AG09319 (cell line): ENCODE results near the gene CCSAP.
"Not testable (repeated sequence)": the region's sequence is repeated elsewhere in the genome, so short reads cannot be mapped to it uniquely, and the experiment has no call there.

Experiments
- DNase-seq: peaks from one replicate; pipeline ENCODE4 v3.0.0-alpha.2; 2010; ENCODE audit warnings: low read depth; ENCODE audit errors: extremely low read depth
- CTCF ChIP-seq: IDR thresholded peaks from 2 replicates; pipeline ENCODE4 v1.5.1; 2011; ENCODE audit warnings: low read depth, mild to moderate bottlenecking, inconsistent platforms, low read length, moderate library complexity

Gene CCSAP

DNA sequence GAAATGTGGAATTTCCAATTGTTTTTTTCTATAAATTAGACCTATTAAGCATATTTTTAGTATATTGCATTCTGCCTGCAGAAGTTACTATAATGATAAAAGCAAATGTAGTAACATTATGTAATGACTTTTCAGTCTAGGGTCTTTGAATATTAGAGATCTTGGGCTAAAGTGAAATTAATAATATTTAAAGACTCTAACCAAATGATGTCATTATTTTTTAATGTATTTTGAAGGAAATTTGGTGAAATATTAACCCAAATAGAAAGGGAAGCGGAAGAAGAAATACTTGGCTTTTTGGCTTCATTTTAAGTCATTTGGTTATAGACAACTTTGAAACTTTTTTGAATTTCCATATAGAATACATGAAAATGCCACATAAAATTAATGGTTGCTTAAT is 45.1 kb downstream of the CCSAP start:
- no peak for DNase-seq

DNA sequence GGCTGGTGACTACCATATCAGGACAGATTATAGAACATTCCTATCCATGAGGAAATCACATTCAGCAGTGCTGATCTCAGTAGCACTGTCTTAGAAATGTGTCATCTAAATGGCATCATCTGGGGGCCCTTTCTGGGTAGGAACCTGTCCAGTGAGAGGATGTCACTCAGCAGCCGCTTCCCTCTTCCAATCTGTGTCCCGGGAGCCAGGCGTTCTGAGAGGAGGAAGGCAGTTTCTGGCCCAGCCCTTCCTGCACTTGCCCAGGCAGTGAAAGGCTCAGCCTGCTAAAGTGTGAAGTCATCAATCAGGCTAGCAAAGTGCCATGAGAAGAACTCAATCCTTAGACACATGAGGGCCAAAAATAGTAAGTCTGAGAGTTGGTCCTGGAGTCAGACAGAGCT is 46.3 kb downstream of the CCSAP start:
- no peak for DNase-seq
- no peak for TF ChIP-seq CTCF

More for the DNA sequence above, 45.1 kb downstream of the CCSAP start:
- no peak for TF ChIP-seq CTCF

DNA sequence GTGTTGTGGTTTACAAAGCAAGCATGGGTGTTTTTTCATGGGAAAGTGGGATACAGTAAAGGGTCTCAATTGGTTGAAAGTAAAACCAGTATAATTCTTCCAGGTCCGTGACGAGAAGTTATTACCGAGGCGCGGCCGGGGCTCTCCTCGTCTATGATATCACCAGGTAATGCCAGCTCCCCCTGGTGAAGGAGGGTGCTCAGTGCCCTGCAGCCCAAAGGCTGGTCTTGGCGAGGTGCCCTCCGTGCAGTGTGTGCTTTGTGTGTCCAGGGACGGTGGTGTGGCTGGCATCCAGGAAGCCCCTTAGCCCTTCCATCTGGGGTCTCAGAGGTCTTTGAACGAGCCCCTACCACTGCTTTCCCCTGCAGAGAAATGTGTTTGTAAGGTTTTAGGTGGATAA is 47.1 kb downstream of the CCSAP start:
- no peak for DNase-seq
- TF ChIP-seq CTCF, result no peak

- DNase-seq, result no peak
- TF ChIP-seq CTCF, result no peak
Measured at GRCh38 chr1:229293528-229294204, 49.2 kb downstream of the CCSAP start.

DNA sequence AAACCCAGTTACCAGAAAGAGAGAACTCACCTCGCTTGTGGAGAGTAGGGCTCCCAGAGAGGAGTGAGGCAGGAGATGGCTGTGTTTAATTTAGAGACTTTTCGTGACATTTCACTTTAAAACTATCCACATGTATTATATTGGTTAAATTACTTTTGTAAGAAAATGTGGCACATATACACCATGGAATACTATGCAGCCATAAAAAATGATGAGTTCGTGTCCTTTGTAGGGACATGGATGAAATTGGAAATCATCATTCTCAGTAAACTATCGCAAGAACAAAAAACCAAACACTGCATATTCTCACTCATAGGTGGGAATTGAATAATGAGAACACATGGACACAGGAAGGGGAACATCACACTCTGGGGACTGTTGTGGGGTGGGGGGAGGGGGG is 51.2 kb downstream of the CCSAP start:
- not testable (repeated sequence) for DNase-seq

DNA sequence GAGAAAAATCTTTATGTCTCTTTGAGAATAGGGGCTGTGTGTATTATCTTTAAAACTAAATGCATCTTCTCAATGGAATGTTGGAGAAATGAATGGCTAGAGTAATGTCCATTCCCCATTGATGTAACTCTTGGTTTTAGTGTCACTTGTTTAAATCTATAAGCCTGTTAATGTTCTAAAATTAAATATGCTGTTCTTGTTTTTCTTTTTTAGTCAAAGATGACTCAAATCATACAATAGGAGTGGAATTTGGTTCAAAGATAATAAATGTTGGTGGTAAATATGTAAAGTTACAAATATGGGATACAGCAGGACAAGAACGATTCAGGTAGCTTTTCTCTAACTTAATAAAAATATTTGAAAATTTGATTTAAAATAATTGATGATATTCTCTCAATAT is 54.3 kb downstream of the CCSAP start:
- DNase-seq, result no peak
- no peak for TF ChIP-seq CTCF

- DNase-seq, result no peak
- TF ChIP-seq CTCF, result no peak
Measured at GRCh38 chr1:229287267-229287666, 55.6 kb downstream of the CCSAP start.

GRCh38 chr1:229286099-229286766 is 56.6 kb downstream of the CCSAP start:
- DNase-seq, result no peak
- no peak for TF ChIP-seq CTCF
